Measurements from ENCODE around the gene MYH9.

MYH9 gene

DNA sequence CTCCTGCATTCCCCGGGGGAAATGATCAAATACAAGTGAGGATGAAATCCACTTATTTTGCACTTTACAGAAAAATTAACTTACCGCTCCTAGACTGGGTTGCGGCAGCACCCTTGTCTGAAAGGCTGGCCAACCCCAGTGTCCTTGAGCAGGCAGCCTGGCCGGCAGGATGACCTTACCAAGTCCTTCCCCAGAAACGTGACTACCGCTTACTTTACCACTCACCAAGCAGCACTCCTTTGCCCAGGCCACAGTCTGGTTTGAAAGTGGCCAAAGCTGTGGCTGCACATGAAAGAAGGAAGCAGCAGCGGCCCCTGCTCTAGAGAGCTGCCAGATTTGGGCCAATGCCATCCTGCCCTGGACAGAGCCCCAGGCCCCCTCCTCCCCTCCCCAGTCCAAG is 20.3 kb downstream of the MYH9 start:
- no peak for DNase-seq (ENCODE audit: low read depth, low spot score)

- no peak for DNase-seq (ENCODE audit: low read depth, low spot score)
Observed at GRCh38 chr22:36367066-36367465, 20.7 kb downstream of the MYH9 start.

DNA sequence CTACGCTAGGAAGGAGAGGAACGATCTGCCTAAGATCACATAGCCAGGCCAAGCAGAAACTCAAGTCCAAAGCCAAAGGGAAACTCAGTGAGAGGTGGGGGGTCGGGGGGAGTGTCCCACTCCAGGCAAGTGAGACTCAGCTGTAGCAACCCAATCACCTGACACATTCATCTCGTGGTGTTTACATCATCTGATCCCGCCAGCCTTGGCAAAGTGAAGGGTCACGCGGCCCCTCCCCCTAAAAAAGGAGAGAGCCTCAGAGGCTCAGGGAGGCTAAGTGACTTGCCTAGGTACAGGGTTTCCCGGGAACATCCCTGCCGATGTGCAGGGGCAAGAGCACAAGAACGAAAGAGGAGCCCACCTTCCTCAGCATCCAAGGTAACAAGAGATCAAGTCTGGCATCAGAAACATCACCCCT is 21.5 kb downstream of the MYH9 start:
- no peak for DNase-seq (ENCODE audit: low read depth, low spot score)

GRCh38 chr22:36365020-36365411 is 22.8 kb downstream of the MYH9 start:
- DNase-seq (ENCODE audit: low read depth, low spot score) = no peak

DNA sequence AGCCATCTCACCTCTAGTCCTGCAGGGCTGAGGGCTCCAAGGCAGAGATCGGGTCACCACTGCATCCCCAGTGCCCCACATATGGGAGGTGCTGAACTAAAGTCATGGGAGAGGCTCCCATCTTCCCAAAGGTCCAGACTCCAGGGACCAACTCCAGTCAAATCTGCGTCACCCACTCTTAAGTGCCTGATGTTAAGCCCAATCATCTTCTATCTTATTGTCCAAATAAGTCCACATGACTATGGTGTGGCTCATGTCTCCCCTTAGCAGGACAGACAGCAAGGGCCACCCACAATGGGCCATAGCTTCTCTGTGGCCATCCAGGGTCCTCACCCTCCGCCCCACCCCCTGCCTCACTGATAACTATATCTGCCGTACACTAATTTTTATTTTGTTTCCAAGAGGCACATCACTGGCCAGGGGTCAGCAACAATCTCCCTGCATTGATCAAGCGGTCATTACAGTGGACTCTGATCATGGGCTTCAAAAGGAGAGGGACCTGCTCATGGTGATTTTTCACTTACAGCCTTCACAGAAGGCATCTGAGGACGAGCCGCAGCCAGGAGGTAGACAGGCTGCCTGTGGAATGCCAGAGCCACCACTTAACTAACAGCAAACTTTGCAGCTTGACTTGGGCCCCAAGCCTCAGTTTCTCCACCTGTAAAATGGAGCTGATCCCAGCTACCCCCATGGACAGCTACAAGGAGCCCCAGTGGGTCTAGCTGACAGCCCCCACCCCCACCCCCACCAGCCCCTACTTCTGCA is 23.3 kb downstream of the MYH9 start:
- no peak for DNase-seq (ENCODE audit: low read depth, low spot score)

GRCh38 chr22:36363349-36363981 is 24.3 kb downstream of the MYH9 start:
- DNase-seq (ENCODE audit: low read depth, low spot score) = no peak

DNA sequence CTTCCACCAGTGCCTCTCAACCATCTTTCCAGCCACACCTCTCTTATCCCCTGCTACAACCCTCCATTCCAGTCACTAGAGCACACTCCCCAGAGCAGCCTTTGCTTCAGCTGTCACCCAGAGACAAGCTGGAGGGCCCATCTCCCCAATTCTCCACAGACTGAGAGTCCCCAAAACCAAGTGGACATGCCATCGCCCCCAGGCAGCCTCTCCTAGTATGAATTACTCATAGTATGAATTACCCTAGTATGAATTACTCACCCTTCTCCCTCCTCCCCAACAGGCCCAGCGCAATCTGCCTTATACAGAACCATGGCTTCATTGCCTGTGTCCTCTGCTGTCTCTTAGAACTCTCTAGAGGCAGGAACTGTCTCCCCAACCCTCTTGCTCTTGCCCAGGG is 24.8 kb downstream of the MYH9 start:
- DNase-seq (ENCODE audit: low read depth, low spot score) = no peak

GRCh38 chr22:36362075-36362474 is 25.7 kb downstream of the MYH9 start:
- no peak for DNase-seq (ENCODE audit: low read depth, low spot score)

DNA sequence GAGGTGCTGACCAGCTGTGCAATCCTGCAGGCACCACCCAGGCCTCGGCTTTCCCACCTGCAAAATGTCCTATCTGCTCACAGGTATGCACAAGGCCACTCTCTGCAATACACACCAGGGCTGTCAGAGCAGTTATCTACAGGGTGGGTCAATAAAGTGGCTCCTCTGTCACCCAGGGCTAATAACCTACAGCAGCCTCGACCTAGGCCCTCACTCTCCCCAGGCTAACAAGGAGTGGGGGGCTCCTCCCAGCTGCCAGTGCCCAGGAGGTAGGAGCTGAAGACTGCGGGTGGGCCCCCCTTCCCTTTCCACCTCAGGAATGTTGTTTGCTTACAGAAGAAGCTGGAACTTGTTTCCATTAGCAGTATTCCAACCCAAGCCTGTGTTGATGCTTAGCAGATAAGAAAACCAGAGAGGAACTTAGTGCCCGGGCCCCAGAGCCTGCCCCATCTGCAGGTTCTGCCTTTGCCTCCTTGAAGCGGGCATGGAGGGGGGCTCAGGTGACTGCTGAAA is 26.8 kb downstream of the MYH9 start:
- DNase-seq (ENCODE audit: low read depth, low spot score) = no peak

- DNase-seq (ENCODE audit: low read depth, low spot score) = no peak
Observed at GRCh38 chr22:36360011-36360410, 27.8 kb downstream of the MYH9 start.

GRCh38 chr22:36359470-36359996 is 28.2 kb downstream of the MYH9 start:
- no peak for DNase-seq (ENCODE audit: low read depth, low spot score)

- no peak for DNase-seq (ENCODE audit: low read depth, low spot score)
Observed at GRCh38 chr22:36358533-36359469, 29.0 kb downstream of the MYH9 start.

- DNase-seq (ENCODE audit: low read depth, low spot score) = no peak
Observed at GRCh38 chr22:36356708-36357624, 30.8 kb downstream of the MYH9 start.

DNA sequence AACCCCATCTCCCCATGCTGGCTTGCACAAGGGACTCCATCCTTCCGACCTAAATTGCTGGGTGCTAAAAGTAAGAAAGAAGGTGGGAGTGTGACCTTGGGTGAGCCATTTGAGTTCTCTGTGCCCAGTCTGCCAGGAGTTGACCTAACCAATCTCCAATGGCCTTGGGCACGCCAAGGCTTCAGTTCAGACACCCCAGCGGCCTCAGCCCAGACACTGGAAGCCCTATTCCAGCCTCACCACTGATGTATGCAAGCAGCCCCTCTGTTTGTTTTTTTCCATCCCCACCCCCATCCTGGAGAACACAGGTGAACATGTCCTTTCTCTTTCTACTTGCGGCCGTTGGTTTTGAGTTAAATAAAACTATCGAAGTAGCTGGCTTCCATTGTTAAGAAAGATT is 31.9 kb downstream of the MYH9 start:
- no peak for DNase-seq (ENCODE audit: low read depth, low spot score)

DNA sequence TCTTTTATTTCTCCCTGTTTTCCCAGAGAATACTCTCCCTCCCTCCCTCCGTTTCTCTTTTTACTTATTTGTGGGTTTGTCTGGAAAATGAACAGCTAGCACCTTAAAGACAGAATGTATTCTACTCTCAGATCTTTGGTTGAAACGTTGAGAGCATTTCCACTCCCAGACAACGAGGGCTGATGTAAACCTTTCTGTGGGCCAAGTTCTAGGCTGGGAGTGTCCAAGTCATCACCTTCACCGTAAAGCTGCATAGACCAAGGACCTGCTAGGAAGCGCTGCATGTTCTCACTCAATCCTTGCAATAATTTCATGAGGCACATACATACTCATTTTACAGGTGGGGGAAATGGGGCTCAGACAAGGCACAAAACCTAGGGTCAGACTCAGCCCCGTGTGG is 32.4 kb downstream of the MYH9 start:
- DNase-seq (ENCODE audit: low read depth, low spot score) = no peak

- DNase-seq (ENCODE audit: low read depth, low spot score) = no peak
Observed at GRCh38 chr22:36352803-36353507, 34.8 kb downstream of the MYH9 start.

- no peak for DNase-seq (ENCODE audit: low read depth, low spot score)
Observed at GRCh38 chr22:36351921-36352802, 35.6 kb downstream of the MYH9 start.

GRCh38 chr22:36350751-36351594 is 36.8 kb downstream of the MYH9 start:
- DNase-seq (ENCODE audit: low read depth, low spot score) = no peak
